Measurements from ENCODE around the gene LENEP. TPM values are rescaled to one million over a fixed set of nuclear protein-coding genes. Genes with fewer than 3 reads are reported as not detected.

LENEP gene
- polyA plus RNA-seq, 1 donor (not counting 4 experiments of a cell fraction or from before 2014, with no cell fraction given): not detected

- Histone ChIP-seq H3K36me3 (ENCODE audit: control insufficient read depth in 2 of 2, extremely low read depth in 1 of 2, insufficient read depth in 2 of 2, low read length in 2 of 2) (peaks cover 35 to 55% of the 10 kb centered on the region in 2 experiments), H3K27me3 (ENCODE audit: control insufficient read depth, extremely low read depth, insufficient read depth, low read length) (no peaks in the 10 kb centered on the region), H3K4me3 (ENCODE audit: control insufficient read depth in 2 of 3, extremely low read depth in 1 of 3, insufficient read depth in 2 of 3, low read depth in 1 of 3, low read length in 3 of 3) (no peak overlapping the region), H4K20me1 (ENCODE audit: control insufficient read depth, extremely low read depth, insufficient read depth, low read length) (no peaks in the 10 kb centered on the region), H3K9me3 (ENCODE audit: control insufficient read depth, low read depth, low read length) (no peaks in the 10 kb centered on the region), H3K4me1 (ENCODE audit: control insufficient read depth, extremely low read depth, insufficient read depth, low read length) (peaks cover 50% of the 10 kb centered on the region), H3K4me2 (ENCODE audit: control insufficient read depth, extremely low read depth, insufficient read depth, low read depth, low read length) (peak overlapping the region; percentile 8), H3K27ac (ENCODE audit: control insufficient read depth, insufficient read depth, low read length) (no peak overlapping the region), H3K9me1 (ENCODE audit: control insufficient read depth, extremely low read depth, insufficient read depth, low read length) (no peaks in the 10 kb centered on the region), H3K79me2 (ENCODE audit: control insufficient read depth, insufficient read depth, low read length) (peaks cover 53% of the 10 kb centered on the region), H2AFZ (ENCODE audit: control insufficient read depth, low read length) (no peak overlapping the region), H3K9ac (ENCODE audit: control insufficient read depth, extremely low read depth, insufficient read depth, low read length) (no peak overlapping the region)
- dilution Hi-C loops (cut with MboI; ENCODE audit: extremely low pct_ligation_motif_present, low sequenced_read_pairs): no loop called here
- DNase-seq (ENCODE audit: low read depth, low spot score): no peak
- TF ChIP-seq EZH2 (IDR thresholded peaks at IDR 0.05; ENCODE audit: low read length) (no peak), CTCF (optimal IDR thresholded peaks at IDR 0.05 in 1 of 3, IDR thresholded peaks at IDR 0.05 in 1 of 3, conservative IDR thresholded peaks at IDR 0.05 in 1 of 3; ENCODE audit: extremely low read depth in 1 of 3, insufficient read depth in 2 of 3, low read length in 3 of 3) (no peak)
- no peak for FAIRE-seq
Observed at GRCh38 chr1:154967331-154967950, 25.9 kb upstream of the LENEP start.

GRCh38 chr1:154968731-154969130 is 24.7 kb upstream of the LENEP start:
- TF ChIP-seq CTCF (optimal IDR thresholded peaks at IDR 0.05 in 1 of 3, IDR thresholded peaks at IDR 0.05 in 1 of 3, conservative IDR thresholded peaks at IDR 0.05 in 1 of 3; ENCODE audit: extremely low read depth in 1 of 3, insufficient read depth in 2 of 3, low read length in 3 of 3): no peak
- Histone ChIP-seq H2AFZ (ENCODE audit: control insufficient read depth, low read length) (no peak overlapping the region), H3K4me1 (ENCODE audit: control insufficient read depth, extremely low read depth, insufficient read depth, low read length) (peaks cover 50% of the 10 kb centered on the region), H3K27me3 (ENCODE audit: control insufficient read depth, extremely low read depth, insufficient read depth, low read length) (no peaks in the 10 kb centered on the region), H3K79me2 (ENCODE audit: control insufficient read depth, insufficient read depth, low read length) (peaks cover 53% of the 10 kb centered on the region), H3K27ac (ENCODE audit: control insufficient read depth, insufficient read depth, low read length) (no peak overlapping the region), H3K4me3 (ENCODE audit: control insufficient read depth in 2 of 3, extremely low read depth in 1 of 3, insufficient read depth in 2 of 3, low read depth in 1 of 3, low read length in 3 of 3) (peak overlapping the region in 2 of 3 experiments; percentile 52 to 71), H3K4me2 (ENCODE audit: control insufficient read depth, extremely low read depth, insufficient read depth, low read depth, low read length) (peak overlapping the region; percentile 76), H3K9me1 (ENCODE audit: control insufficient read depth, extremely low read depth, insufficient read depth, low read length) (no peaks in the 10 kb centered on the region), H4K20me1 (ENCODE audit: control insufficient read depth, extremely low read depth, insufficient read depth, low read length) (no peaks in the 10 kb centered on the region), H3K36me3 (ENCODE audit: control insufficient read depth in 2 of 2, extremely low read depth in 1 of 2, insufficient read depth in 2 of 2, low read length in 2 of 2) (peaks cover 30 to 46% of the 10 kb centered on the region in 2 experiments), H3K9me3 (ENCODE audit: control insufficient read depth, low read depth, low read length) (no peaks in the 10 kb centered on the region), H3K9ac (ENCODE audit: control insufficient read depth, extremely low read depth, insufficient read depth, low read length) (peak overlapping the region; percentile 79)
- dilution Hi-C loops (cut with MboI; ENCODE audit: extremely low pct_ligation_motif_present, low sequenced_read_pairs): no loop called here
- DNase-seq (ENCODE audit: low read depth, low spot score) (no peak), FAIRE-seq (no peak)

All from keratinocyte (primary cell).